NK-92 (cell line): Measurements from ENCODE around the gene IGFBP1.

Source experiments
- DNase-seq: peaks from one replicate; lab custom pipeline; 2025; ENCODE audit not compliant: unreplicated experiment; lab: John Stamatoyannopoulos, UW

The IGFBP1 gene

DNA sequence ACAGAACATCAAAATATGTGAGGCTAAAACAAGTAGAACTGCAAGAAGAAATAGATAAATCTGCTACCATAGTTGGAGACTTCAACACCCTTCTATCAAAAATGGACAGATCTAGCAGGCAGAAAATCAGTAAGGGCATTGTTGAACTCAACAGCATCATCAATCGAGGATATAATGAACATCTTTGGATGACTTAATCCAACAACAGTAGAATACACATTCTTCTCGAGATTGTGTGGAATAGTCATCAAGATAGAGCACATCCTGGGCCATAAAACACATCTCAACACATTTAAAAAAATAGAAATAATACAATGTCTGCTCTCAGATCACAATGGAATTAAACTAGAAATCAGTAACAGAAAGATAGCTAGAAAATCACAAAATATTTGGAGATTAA is 9.9 kb downstream of the IGFBP1 start:
- DNase-seq = no peak

DNA sequence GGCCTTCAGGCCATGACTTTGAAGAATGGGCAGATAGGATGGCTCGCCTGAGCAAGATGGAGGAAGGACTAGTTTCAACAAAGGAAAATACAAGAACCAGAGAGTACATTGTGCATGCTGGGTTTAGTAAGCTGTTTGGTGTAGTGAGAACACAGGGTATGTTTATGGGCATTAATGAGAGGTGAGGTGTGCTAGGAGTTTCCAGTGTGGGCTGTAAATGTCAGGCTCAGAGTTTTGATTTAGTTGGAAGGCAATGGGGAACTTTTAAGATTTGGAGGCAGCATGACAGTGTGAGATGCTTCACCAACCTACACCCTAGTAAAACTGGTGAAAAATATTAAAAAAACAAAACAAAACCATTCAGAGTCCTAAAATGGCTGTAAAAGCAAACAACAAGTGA is 13.3 kb downstream of the IGFBP1 start:
- DNase-seq = no peak

DNA sequence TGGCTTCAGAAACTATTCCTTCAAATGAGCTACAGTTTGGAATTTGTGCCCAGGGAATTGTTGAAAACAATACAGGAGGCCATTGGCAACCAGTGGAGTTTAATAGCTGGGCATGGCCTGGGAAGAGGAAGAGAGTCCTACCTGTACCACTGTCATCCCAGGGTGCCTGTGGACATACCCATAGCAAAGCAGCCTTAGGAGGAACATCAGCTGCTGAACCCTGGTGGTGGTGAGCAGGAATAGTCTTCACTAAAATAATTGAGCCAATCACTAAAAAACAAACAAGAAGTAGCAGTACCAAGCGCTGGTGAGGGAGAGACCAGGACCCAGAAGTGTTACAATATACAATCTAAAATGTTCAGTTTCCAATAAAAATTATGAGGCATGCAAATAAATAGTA is 14.5 kb downstream of the IGFBP1 start:
- DNase-seq = no peak

DNA sequence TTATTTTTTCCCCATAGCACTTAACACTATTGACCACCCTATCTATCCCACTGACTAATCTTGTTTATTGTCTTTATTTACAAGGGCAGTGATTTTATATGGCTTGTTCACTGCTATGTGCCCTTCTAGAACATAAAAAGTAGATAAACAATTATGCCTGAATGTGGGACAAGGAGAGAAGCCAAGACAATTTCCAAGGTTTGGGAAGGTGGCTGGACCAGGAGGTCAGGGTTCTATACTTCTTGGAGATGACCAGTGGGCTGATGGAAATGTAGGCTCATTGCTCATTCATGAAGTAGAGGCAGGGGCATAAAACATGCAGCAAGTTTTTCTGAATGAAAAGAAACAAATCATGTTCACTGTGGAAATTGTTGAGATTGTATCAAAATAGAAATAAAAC is 21.3 kb downstream of the IGFBP1 start:
- no peak for DNase-seq

DNA sequence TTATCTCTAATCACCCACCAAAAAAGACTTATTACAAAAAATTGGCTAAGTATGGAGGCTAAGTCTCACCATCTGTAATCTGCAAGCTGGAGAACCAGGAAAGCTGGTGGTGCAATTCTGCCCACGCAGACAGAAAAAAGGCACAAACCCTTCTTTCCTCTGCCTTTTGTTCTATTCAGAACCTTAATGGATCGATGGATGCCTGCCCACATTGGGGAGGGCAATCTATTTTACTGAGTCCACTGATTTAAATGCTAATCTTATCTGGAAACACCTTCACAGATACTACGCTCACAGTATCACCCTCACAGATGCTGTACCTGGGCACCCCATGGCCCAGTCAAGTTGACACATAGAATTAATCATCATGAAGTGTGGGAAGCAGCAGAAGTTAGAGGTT is 22.6 kb downstream of the IGFBP1 start:
- DNase-seq = no peak

DNA sequence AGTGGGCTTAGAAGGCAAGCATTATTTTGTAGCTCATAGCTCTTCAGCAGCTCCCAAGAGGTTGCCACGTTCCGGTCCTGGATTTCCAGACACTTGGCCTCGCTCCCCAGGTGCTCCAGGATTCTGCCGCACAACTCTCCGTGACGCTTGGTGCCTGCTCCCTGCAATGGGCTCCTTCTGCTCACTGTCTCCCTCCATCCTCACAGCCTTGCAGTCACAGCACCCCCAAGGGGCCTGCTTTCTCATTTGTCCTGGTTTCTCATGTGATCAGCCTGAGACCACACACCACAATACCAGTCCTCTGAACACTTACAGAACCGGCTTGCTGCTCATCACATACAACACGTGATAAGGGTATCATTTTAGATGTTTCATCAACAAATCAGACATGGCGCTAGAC is 23.0 kb downstream of the IGFBP1 start:
- no peak for DNase-seq

DNA sequence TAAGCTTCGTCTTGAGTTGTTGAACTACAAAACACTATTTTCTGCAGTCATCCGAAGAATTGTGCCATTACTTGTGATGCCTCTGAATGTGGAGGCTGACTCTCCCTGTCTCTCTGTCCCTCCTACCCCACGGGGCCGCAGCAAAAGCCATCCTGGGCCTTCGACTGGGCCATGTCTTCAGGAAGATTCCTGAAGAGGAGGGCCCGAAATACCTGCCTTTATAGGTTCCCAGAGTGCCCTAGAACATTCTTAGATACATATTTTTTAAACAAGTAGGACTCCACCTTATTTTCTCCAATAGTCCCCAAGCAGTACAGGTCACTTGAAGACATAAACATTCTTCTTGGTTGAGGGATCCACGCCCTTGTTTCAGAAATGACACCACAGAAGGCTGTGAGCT is 24.7 kb downstream of the IGFBP1 start:
- no peak for DNase-seq

DNA sequence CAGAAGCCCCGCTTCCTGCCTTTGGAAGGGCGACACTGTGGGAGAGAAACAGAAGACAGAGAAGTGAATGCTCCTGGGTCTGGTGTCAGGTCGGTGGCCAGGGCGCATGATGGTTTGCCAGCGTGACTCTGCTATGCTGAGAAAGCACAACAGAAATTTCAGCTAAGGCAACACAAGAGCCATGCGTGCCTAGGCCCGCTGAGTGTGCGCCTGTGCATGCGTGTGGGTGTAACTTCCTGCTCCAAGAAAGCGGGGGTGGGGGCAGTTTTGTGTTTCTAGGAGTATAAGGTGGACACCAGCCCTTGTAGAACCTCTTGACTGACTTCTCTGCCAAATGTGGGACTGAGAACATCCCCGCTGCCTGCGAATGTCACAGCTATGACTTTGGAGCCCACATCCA is 26.6 kb downstream of the IGFBP1 start:
- DNase-seq = no peak

DNA sequence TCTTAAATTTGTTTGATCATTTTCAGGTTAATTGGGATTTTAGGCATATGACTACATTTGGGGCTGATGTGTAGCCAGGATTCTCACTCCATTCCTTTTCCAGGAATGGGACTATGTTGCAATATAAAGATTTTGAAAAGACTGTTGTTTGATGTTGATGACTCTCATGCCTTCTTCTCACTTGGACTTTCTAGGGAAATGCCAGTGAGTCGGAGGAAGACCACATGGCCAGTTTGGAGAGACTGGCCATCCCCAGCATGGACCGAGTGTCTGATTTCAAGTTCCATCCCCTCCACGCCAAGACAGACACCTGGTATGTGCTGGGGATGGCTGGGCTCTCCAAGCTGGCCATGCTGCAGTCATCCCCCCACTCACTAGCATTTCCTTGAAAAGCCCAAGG is 27.3 kb downstream of the IGFBP1 start:
- no peak for DNase-seq

DNA sequence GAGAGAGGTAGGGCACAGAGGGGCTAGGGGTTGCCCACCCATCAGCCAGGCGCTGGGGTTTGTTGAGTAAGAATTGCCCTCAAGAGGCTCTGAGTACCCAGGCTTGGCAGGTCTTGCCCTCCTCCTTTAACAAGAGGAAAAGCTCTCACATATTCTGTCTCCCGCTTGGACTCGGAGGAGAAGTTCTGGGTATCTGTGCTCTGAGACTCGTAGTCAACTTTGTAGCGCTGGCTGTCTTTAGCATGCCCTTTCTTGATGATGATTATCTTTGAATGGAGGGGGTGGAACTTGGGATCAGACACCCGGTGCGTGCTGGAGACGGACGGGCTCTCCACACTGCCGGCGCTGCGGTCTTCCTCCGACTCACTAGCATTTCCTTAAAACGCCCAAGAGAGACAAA is 28.8 kb downstream of the IGFBP1 start:
- DNase-seq = no peak

DNA sequence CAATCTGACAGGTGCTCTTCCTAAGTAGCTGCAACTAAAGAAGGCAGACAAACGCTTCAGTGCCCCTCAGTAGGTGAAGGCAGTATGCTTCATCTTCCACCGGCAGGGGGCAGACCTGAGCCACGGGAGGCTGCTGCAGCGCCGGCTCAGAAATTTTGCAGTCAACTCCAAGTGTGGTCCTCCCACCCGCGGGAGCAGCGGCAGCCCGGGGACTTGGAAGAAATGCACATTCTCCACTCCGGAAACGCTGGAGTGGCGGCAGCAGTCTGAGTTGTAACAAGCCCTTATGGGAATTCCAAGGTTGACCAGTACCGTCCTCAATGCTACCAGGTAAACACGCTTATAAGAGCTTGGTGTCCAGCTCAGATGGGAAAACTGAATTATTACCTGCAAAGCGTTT is 29.4 kb downstream of the IGFBP1 start:
- DNase-seq = no peak

DNA sequence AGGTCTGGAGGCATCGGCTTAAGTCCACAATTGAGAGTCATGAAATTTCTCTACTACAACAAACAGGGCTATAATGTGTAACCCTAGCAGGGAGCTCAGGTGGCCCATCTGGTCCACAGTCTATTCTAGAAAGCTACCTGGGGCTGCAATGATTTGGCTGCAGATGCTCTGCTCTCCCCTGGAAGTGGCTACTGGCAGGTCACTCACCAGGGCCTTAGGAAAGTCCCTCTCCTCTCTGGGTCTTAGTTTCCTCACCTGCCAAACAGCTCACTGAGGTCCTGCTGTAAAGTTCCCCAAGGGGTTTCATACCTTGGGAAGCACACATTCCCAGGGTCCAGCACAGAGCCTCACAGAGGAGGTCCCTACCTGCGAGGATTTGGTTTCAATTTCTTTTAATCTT is 30.3 kb downstream of the IGFBP1 start:
- DNase-seq = no peak

DNA sequence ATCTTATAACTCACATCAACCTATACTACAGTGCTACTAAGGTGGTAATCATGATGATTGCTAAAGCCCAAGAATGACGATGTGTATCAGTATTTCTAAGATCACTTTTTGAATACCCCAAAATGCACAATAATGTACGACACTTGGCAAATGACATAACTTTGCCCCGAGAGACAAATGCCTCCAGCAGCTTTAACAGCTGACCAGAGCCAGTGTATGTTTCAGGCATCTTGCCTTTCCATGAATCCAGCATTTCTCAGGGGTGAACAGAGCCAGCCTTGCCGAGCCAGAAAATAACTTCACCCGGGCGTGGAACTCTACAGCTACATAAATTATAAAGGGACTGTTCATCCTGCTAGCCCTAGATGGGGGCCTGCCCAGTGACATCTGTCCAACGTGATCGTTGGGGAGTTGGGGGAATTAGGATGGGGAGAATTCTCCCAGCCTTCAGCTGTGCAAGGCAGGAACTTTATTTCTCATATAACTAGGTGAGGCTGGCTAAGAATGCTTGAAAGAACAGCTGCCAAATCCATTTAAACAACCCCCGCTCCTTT is 31.0 kb downstream of the IGFBP1 start:
- DNase-seq = no peak

DNA sequence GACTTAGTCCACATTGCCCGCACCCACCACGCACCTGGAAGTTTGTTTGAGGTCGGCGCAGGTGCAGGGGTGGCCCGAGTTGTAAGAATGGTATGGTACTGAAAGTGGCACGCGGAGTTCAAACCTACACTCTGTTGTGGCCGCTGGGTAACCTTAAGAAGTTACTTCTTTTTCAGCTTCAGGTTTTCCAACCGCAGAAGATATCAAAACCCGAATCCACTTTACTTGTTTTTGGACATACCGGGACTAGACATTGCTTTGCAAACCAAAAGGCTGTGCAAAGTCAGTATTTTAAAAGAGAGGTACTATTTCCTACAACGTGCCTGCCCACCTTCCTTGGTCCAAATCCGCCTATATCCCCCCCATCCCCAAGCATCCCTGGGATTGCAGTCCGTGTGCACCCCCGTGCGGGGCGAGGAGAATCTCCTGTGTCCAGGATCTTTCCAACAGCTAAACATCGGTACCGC is 31.7 kb downstream of the IGFBP1 start:
- DNase-seq = no peak

DNA sequence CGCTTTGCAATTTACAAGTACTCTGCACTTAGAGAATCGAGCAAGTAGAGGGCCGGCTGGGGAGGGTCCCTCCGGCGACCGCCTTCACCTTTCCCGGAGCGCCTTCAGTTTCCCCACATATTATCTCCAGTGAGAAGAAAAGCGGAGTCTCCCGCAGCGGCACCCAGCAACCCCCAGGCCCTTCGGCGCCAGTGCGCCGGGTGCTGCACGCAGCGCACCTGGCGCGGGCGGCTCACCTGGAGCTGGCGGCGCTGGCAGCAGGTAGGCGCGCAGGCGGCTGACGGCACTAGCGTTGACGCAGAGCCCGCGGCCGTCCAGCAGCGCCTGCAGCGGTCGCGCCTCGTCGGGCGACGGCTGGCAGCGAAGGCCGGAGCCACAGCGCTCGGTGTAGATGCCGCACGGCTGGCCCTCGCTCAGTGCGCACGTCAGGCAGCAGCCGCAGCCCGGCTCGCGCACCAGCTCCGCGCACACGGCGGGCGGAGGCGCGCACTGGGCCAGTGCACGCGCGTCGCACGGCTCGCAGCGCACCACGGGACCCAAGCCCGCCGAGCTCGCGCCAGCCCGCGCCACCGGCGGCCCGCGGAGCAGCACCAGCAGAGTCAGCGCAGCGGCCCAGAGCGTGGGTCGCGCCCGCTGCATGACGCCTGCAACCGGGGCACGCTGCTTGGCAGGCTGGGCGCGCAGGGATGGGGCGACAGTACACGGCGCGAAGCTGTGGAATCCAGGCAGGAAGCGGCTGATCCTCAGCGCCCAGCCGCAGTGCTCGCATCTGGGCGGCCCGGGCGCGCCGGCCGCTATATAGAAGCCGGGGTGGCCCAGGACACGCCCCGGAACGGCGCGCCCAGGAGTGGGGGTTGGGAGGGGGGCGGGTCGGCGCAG is 32.5 kb downstream of the IGFBP1 start, which contains the start of gene IGFBP3:
IGFBP3 (minus strand) TSS at position 771 of the 879 bp plus-strand sequence; CDS start at position 639, 132 bp downstream.
- DNase-seq = no peak

DNA sequence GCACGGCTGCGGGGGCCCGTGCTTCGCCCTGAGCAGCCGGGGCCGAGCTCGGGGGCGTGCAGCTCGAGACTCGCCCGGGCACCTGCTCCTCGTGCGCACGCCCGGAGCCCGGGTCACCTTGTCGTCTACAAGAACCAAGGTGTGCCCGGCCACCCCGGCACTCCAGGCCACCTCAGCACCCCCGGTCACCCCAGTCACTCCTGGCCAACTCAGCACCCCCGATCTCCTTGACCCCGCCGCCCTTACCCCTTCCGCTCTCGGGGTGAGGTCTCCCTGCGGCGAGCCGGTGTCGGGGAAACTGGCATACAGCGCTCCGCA is 33.1 kb downstream of the IGFBP1 start:
- DNase-seq = no peak

DNA sequence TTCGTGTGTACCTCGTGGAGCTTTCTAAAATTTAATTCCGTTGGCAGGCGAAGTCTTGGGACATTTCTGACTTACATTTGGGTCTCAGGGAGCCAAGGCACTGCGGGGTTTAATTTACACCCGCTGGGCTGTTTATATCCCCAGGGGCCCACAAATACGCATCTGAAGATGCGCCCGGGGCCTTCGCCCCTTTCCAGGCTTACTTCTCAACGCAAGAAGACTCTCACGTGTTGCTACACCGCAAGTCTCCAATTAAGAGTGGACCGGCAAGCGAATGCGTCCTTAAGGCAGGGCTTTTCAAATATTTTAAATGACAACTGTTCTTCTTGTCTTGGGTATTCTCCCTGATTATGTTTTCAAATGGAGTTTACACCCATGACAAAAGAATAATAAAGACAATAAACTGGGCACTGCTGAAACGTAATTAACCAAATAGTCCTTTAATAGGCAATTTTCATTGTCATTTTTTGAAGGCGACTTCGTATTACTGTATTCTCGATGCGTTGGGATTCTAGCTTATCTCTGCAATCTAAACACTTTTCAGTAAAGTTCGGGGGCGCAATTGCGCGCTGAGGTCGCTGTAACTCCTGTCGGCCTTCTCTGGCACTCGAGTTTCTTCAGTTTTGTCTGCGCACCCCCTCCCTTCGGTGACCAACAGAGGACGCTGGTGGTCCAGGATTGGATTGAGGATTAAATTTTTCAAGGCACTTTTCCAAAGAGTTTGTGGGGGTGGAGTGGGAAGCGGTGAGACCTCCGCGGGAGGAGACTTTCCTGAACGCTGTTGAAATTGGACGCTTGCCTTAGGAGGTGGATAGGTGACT is 33.6 kb downstream of the IGFBP1 start:
- DNase-seq = no peak

DNA sequence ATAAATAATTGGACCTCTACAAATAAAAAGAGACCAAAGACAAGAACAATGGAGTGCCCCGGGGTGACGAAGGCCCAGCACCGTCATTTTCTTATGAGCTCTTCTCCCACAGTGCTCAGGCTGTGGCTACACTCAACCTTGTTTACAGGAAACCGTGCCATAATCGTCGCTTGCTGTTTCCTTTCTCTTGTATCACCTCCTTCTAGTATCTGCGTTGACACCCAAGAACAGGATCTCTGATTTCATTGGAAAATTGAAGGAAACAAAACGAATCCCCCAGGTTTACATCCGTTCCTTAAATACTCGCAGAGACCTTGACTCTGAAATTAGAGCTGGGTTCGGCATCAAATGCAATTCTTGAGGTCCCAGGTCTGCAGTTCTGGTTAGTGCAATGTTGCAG is 34.5 kb downstream of the IGFBP1 start:
- DNase-seq = no peak

DNA sequence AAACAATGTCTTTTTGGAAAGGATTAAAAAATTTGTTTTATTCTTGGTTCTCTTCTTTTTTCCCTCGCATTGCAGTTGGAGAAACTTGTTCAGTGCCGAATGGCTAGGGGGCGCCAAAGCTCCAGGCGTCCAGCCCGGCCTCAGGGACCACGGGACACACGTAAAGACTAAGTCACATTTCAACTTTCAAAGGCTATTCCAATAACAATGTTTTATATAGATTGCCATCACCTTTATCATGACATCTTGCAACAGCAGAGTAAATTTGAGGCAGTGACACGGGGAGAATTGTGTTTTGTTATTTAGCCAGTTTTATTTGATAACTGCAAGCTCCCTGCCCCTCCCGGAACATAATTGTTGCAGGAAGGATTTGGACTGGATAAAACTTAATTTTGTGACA is 35.0 kb downstream of the IGFBP1 start:
- no peak for DNase-seq

DNA sequence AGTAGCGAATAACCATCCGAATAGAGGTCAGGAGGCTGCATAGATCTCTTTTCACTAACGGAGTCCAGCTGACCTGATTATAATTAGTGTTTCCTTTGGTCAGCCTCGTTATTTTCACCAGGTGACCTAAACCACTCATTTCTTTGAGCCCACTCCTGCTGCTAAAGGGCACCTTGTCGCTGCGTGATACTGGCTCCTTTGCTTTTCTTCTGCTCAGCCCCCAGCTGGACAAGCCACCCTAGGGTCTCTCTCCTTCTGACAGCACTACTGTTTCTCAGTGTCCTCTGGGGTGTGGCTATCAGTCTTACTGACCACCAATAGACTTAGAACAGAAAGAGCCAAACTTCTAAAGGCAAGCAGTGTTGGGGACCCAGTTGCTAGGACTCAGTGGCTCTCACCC is 35.5 kb downstream of the IGFBP1 start:
- DNase-seq = no peak

DNA sequence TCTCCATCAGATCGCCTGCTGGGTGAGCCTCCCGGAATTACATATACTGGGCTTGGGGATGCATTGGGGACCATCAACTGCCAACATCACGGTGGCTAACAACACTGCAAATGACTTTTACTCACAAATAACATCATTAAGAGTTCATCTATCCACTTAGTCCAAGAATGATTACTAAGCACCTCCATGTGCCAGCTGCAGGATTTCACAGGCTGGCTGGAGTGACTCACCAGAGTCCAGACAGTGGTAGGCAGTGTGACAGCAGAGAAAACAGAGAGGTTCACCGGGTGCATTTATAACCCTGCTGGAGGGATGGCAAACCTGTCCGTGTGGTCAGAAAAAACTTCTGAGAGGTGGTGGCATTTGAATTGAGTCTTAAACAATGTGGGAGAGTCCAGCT is 36.0 kb downstream of the IGFBP1 start:
- no peak for DNase-seq

DNA sequence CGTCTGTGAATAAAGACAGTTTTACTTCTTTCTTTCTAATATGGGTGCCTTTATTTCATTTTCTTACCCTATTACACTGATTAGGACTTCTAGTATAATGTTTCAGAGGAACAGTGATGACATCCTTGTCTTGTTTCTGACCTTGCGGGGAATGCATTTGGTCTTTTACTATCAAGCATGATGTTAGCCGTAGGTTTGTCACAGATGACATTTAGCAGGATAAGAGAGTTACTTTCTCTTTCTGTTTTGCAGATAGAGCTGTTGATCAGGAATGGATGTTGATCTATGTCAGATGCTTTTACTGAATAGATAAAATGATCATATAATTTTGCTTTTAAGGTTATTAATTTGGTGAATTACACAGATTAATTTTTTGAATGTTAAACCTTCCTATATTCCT is 39.4 kb downstream of the IGFBP1 start:
- DNase-seq = no peak
